ENCODE results near the gene EPS8L3. TPM values are rescaled to one million over a fixed set of nuclear protein-coding genes. Genes with fewer than 3 reads are reported as not detected.

EPS8L3 gene
- total and polyA plus RNA-seq, 9 of the 15 experiments (the other 6 are each of a cell fraction or from before 2014, with no cell fraction given): 0.09 to 0.42 (median 0.14) TPM; not detected in 5

GRCh38 chr1:109762821-109763645, 690 bp downstream of the EPS8L3 start (continued):
- no peak for TF ChIP-seq ZNF431 (CRISPR knock-in tag; IDR thresholded peaks at IDR 0.05)
- no peak for TF ChIP-seq DLX4 (CRISPR knock-in tag; IDR thresholded peaks at IDR 0.05)
- TF ChIP-seq IFI16 (CRISPR knock-in tag; IDR thresholded peaks at IDR 0.05): no peak
- TF ChIP-seq HNRNPLL (IDR thresholded peaks at IDR 0.05; ENCODE audit: low read depth, low read length, poor library complexity, severe bottlenecking): no peak
- TF ChIP-seq ZNF436 (CRISPR knock-in tag; IDR thresholded peaks at IDR 0.05): no peak
- TF ChIP-seq CHD4 (IDR thresholded peaks at IDR 0.05; ENCODE audit: insufficient read depth, insufficient replicate concordance, low read depth, low read length, poor library complexity, severe bottlenecking): no peak
- TF ChIP-seq ILK (tag; IDR thresholded peaks at IDR 0.05; ENCODE audit: borderline replicate concordance, low read depth): no peak
- TF ChIP-seq CREB1 (IDR thresholded peaks at IDR 0.05): peak; percentile 49; the same call in 1 of the 2 replicates
- peak; percentile 80; the same call in 1 of the 2 replicates for TF ChIP-seq CREB1 (CRISPR knock-in tag; IDR thresholded peaks at IDR 0.05)
- no peak for TF ChIP-seq STAG1 (CRISPR knock-in tag; IDR thresholded peaks at IDR 0.05; ENCODE audit: borderline replicate concordance)
- no peak for TF ChIP-seq ZNF696 (CRISPR knock-in tag; conservative IDR thresholded peaks at IDR 0.05)
- no peak for TF ChIP-seq PBX2 (CRISPR knock-in tag; IDR thresholded peaks at IDR 0.05; ENCODE audit: low read depth)
- TF ChIP-seq PBX2 (tag; conservative IDR thresholded peaks at IDR 0.05; ENCODE audit: low read depth): no peak
- no peak for TF ChIP-seq RREB1 (CRISPR knock-in tag; IDR thresholded peaks at IDR 0.05)
- no peak for TF ChIP-seq SRF (CRISPR knock-in tag; IDR thresholded peaks at IDR 0.05)
- no peak for TF ChIP-seq ZNF77 (CRISPR knock-in tag; IDR thresholded peaks at IDR 0.05)
- no peak for TF ChIP-seq PREB (CRISPR knock-in tag; IDR thresholded peaks at IDR 0.05)
